NCI-H69 (cell line): Measurements from ENCODE around the gene PROB1.
"Not testable (repeated sequence)": the region's sequence is repeated elsewhere in the genome, so short reads cannot be mapped to it uniquely, and the experiment has no call there.

Experiments used
- DNase-seq: peaks from one replicate; lab custom pipeline; 2025; lab: John Stamatoyannopoulos, UW

Gene PROB1

GRCh38 chr5:139394654-139395566 is at the start of gene PROB1:
PROB1 (minus strand) TSS chr5:139395104; CDS start chr5:139395081, 23 bp downstream.
- peak; percentile 25 for DNase-seq

- DNase-seq, result peak; percentile 54
Measured at GRCh38 chr5:139443831-139444453, 49.0 kb upstream of the PROB1 start.

- not testable (repeated sequence) for DNase-seq
Measured at GRCh38 chr5:139440416-139440815, 45.5 kb upstream of the PROB1 start.

- DNase-seq, result peak; percentile 97
Measured at GRCh38 chr5:139439013-139439903, 44.4 kb upstream of the PROB1 start, which contains the start of gene DNAJC18. DNAJC18 (minus strand) TSS chr5:139439525; CDS start chr5:139439445, 80 bp downstream.

GRCh38 chr5:139438707-139439012 is 43.8 kb upstream of the PROB1 start:
- no peak for DNase-seq

- DNase-seq, result no peak
Measured at GRCh38 chr5:139435676-139436075, 40.8 kb upstream of the PROB1 start.

GRCh38 chr5:139431706-139432105 is 36.8 kb upstream of the PROB1 start:
- DNase-seq, result no peak

- DNase-seq, result no peak
Measured at GRCh38 chr5:139430015-139430414, 35.1 kb upstream of the PROB1 start.

- no peak for DNase-seq
Measured at GRCh38 chr5:139426203-139426885, 31.4 kb upstream of the PROB1 start.

- DNase-seq, result no peak
Measured at GRCh38 chr5:139425497-139425896, 30.6 kb upstream of the PROB1 start.

GRCh38 chr5:139422307-139422893 is 27.5 kb upstream of the PROB1 start:
- DNase-seq, result peak; percentile 78

- no peak for DNase-seq
Measured at GRCh38 chr5:139419226-139420192, 24.6 kb upstream of the PROB1 start.

- no peak for DNase-seq
Measured at GRCh38 chr5:139418793-139419192, 23.9 kb upstream of the PROB1 start.

GRCh38 chr5:139417214-139417613 is 22.3 kb upstream of the PROB1 start:
- no peak for DNase-seq

GRCh38 chr5:139416651-139417050 is 21.7 kb upstream of the PROB1 start:
- DNase-seq, result no peak

- DNase-seq, result no peak
Measured at GRCh38 chr5:139415869-139416268, 21.0 kb upstream of the PROB1 start.

- no peak for DNase-seq
Measured at GRCh38 chr5:139415221-139415861, 20.4 kb upstream of the PROB1 start.

- DNase-seq, result no peak
Measured at GRCh38 chr5:139414581-139415130, 19.8 kb upstream of the PROB1 start.

GRCh38 chr5:139413963-139414362 is 19.1 kb upstream of the PROB1 start:
- DNase-seq, result no peak
